ENCODE results near the gene SYTL5. TPM values are rescaled to one million over a fixed set of nuclear protein-coding genes. Genes with fewer than 3 reads are reported as not detected.

The SYTL5 gene
- total RNA-seq, 1 experiment from 2014 or later = 0.04 TPM

- TF ChIP-seq EZH2phosphoT487 (IDR thresholded peaks at IDR 0.05; ENCODE audit: borderline replicate concordance, low read length) (no peak), EZH2 (IDR thresholded peaks at IDR 0.05; ENCODE audit: low read length, unreplicated experiment) (no peak), CTCF (conservative IDR thresholded peaks at IDR 0.05; ENCODE audit: low read depth, low read length) (no peak)
- Histone ChIP-seq H3F3A (ENCODE audit: low read length, unreplicated experiment) (no peaks in the 10 kb centered on the region), H3K27ac (ENCODE audit: low read length) (no peak overlapping the region), H3K9me2 (replicated peaks; ENCODE audit: low read length) (no peaks in the 10 kb centered on the region), H3K79me2 (ENCODE audit: low read length) (no peaks in the 10 kb centered on the region), H4K20me1 (ENCODE audit: low read length) (no peaks in the 10 kb centered on the region), H3K36me3 (ENCODE audit: low read depth, low read length) (no peaks in the 10 kb centered on the region), H3K4me2 (ENCODE audit: low read length) (no peak overlapping the region), H2AFZ (ENCODE audit: low read length) (no peak overlapping the region), H3K4me3 (ENCODE audit: low read length) (no peak overlapping the region), H3K27me3 (ENCODE audit: low read length) (no peaks in the 10 kb centered on the region), H3K9ac (ENCODE audit: low read length) (no peak overlapping the region), H3K4me1 (ENCODE audit: insufficient read depth, low read length) (no peaks in the 10 kb centered on the region), H3K9me3 (ENCODE audit: low read length) (no peaks in the 10 kb centered on the region)
- POLR2A ChIA-PET (ENCODE audit: unreplicated experiment) = no interaction called here
- BruUV-seq (replicated peaks) = no TSS peak
- CTCF ChIA-PET = no interaction called here
- ATAC-seq (no peak), DNase-seq (no peak)
- intact Hi-C loops (cut with micrococcal nuclease) = no loop called here
Observed at GRCh38 chrX:38105216-38105725, 98.9 kb downstream of the SYTL5 start.

- ChIA-PET POLR2A (ENCODE audit: unreplicated experiment) (no interaction called here), CTCF (no interaction called here)
Observed at GRCh38 chrX:38106991-38107655, 100.8 kb downstream of the SYTL5 start.

More at GRCh38 chrX:38106991-38107655, 100.8 kb downstream of the SYTL5 start:
- TF ChIP-seq CTCF (conservative IDR thresholded peaks at IDR 0.05; ENCODE audit: low read depth, low read length) (no peak), EZH2phosphoT487 (IDR thresholded peaks at IDR 0.05; ENCODE audit: borderline replicate concordance, low read length) (no peak), EZH2 (IDR thresholded peaks at IDR 0.05; ENCODE audit: low read length, unreplicated experiment) (no peak)
- Histone ChIP-seq H3F3A (ENCODE audit: low read length, unreplicated experiment) (no peaks in the 10 kb centered on the region), H3K27ac (ENCODE audit: low read length) (no peak overlapping the region), H3K9me3 (ENCODE audit: low read length) (no peaks in the 10 kb centered on the region), H3K4me1 (ENCODE audit: insufficient read depth, low read length) (no peaks in the 10 kb centered on the region), H3K36me3 (ENCODE audit: low read depth, low read length) (no peaks in the 10 kb centered on the region), H3K9ac (ENCODE audit: low read length) (no peak overlapping the region), H3K4me3 (ENCODE audit: low read length) (no peak overlapping the region), H3K79me2 (ENCODE audit: low read length) (no peaks in the 10 kb centered on the region), H2AFZ (ENCODE audit: low read length) (no peak overlapping the region), H3K27me3 (ENCODE audit: low read length) (no peaks in the 10 kb centered on the region), H3K9me2 (replicated peaks; ENCODE audit: low read length) (no peaks in the 10 kb centered on the region), H3K4me2 (ENCODE audit: low read length) (no peak overlapping the region), H4K20me1 (ENCODE audit: low read length) (no peaks in the 10 kb centered on the region)
- ATAC-seq = no peak
- intact Hi-C loops (cut with micrococcal nuclease) = no loop called here
- DNase-seq = no peak
- BruUV-seq (replicated peaks) = no TSS peak
